Measurements from ENCODE around the gene LPP.

Gene LPP

DNA sequence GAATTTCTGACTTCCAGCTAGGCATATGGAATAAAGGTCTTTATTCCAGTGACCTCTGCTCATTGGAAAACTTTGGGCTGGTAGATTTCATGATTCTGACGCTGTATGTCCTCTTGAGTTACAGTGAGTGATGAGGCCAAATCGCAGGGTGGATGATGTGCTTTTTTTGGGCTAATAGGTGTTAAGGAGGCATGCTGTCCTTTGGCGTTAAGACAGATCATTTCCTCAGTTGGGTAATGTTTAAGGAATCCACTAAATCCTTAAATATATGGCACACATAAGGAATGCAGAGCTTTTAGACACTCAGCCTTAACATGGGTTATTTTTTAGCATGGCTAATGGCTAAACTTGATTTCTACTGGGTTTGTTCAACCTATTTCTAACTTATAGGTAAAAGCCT, 87.9 kb downstream of the LPP start:
- H3K36me3 ChIP-seq (ENCODE audit: control insufficient read depth, insufficient read depth, low read length, severe bottlenecking), result no peaks in the 10 kb centered on the region
- H3K27me3 ChIP-seq (replicated peaks; ENCODE audit: control insufficient read depth, insufficient read depth, low read length), result no peaks in the 10 kb centered on the region
- no peaks in the 10 kb centered on the region for H3K9me3 ChIP-seq (ENCODE audit: control insufficient read depth, low read length)

GRCh38 chr3:188242436-188243123, 88.6 kb downstream of the LPP start:
- no peak for DNase-seq (ENCODE audit: low read depth)
- no peaks in the 10 kb centered on the region for H3K27me3 ChIP-seq (replicated peaks; ENCODE audit: control insufficient read depth, insufficient read depth, low read length)
- no peak overlapping the region for H3K9ac ChIP-seq (ENCODE audit: low read length)
- no peaks in the 10 kb centered on the region for H3K9me3 ChIP-seq (ENCODE audit: control insufficient read depth, low read length)
- H3K4me3 ChIP-seq (ENCODE audit: low read length), result no peak overlapping the region
- no peaks in the 10 kb centered on the region for H3K36me3 ChIP-seq (ENCODE audit: control insufficient read depth, insufficient read depth, low read length, severe bottlenecking)
- peaks cover 28% of the 10 kb centered on the region for H3K4me1 ChIP-seq (ENCODE audit: control insufficient read depth, insufficient read depth, low read length)

More for the DNA sequence above, 87.9 kb downstream of the LPP start:
- Histone ChIP-seq H3K4me3 (ENCODE audit: low read length) (no peak overlapping the region), H3K4me1 (ENCODE audit: control insufficient read depth, insufficient read depth, low read length) (peaks cover 28% of the 10 kb centered on the region), H3K9ac (ENCODE audit: low read length) (no peak overlapping the region)
- peak; percentile 25 for DNase-seq (ENCODE audit: low read depth)

DNA sequence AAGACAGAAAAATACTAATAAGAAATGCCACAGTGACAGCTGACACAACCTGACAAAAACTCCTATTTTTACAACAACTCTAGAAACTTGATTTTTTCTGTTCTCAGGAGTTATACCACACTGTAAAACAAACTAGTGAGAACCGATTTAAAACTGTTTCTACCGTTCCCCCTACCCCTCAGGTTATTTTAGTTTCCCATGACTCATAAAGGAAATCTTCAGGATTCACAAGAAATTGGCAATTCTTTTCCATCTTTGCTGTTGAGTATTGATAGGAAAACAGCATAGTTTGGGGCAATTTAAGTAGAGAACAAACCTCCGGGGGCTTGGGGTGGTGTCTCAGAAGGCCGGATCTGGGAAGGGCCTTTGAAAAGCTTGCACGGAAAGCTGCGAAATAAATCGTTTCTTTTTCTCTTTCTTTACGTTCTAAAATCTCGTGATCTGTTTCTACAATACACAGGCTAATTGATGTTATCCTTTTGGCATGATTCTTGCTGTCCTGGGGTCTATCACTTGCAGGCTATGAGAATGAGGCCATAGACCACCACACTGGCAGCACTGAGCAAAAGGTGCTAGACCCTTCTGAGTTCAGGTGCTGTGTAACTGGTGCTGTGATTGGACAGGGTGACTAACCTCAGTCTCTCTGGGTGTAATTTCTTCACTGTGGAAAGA, 89.3 kb downstream of the LPP start:
- peaks cover 26% of the 10 kb centered on the region for H3K4me1 ChIP-seq (ENCODE audit: control insufficient read depth, insufficient read depth, low read length)
- DNase-seq (ENCODE audit: low read depth), result peak; percentile 23
- H3K27me3 ChIP-seq (replicated peaks; ENCODE audit: control insufficient read depth, insufficient read depth, low read length), result no peaks in the 10 kb centered on the region
- H3K36me3 ChIP-seq (ENCODE audit: control insufficient read depth, insufficient read depth, low read length, severe bottlenecking), result no peaks in the 10 kb centered on the region
- no peak overlapping the region for H3K9ac ChIP-seq (ENCODE audit: low read length)
- H3K4me3 ChIP-seq (ENCODE audit: low read length), result no peak overlapping the region
- H3K9me3 ChIP-seq (ENCODE audit: control insufficient read depth, low read length), result no peaks in the 10 kb centered on the region

GRCh38 chr3:188244395-188244861, 90.5 kb downstream of the LPP start:
- no peak overlapping the region for H3K4me3 ChIP-seq (ENCODE audit: low read length)
- no peaks in the 10 kb centered on the region for H3K27me3 ChIP-seq (replicated peaks; ENCODE audit: control insufficient read depth, insufficient read depth, low read length)
- H3K4me1 ChIP-seq (ENCODE audit: control insufficient read depth, insufficient read depth, low read length), result peaks cover 20% of the 10 kb centered on the region
- H3K9me3 ChIP-seq (ENCODE audit: control insufficient read depth, low read length), result no peaks in the 10 kb centered on the region
- H3K9ac ChIP-seq (ENCODE audit: low read length), result no peak overlapping the region
- peak; percentile 44 for DNase-seq (ENCODE audit: low read depth)
- no peaks in the 10 kb centered on the region for H3K36me3 ChIP-seq (ENCODE audit: control insufficient read depth, insufficient read depth, low read length, severe bottlenecking)

DNA sequence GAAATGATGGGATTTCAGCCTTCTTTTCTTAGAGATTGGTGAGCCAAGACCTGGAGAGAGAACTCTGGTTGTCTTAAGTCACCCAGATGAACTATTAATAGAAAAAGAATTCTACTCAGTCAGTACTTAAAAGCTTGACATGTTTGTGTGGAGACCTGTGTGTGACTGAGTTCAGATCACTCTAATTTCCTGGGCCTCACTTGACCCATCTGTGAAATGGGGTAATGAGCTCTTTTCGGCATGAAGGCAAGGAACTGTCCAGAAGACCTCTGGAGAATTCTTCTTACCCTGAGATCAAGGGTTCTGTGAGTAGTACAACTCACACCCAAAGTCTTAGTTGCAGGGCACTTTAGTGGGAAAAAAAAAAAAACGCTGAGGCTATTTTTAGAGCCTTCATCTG, 92.9 kb downstream of the LPP start:
- no peaks in the 10 kb centered on the region for H3K27me3 ChIP-seq (replicated peaks; ENCODE audit: control insufficient read depth, insufficient read depth, low read length)
- no peak overlapping the region for H3K4me3 ChIP-seq (ENCODE audit: low read length)
- no peak overlapping the region for H3K9ac ChIP-seq (ENCODE audit: low read length)
- DNase-seq (ENCODE audit: low read depth), result no peak
- H3K4me1 ChIP-seq (ENCODE audit: control insufficient read depth, insufficient read depth, low read length), result peaks cover 18% of the 10 kb centered on the region
- H3K36me3 ChIP-seq (ENCODE audit: control insufficient read depth, insufficient read depth, low read length, severe bottlenecking), result no peaks in the 10 kb centered on the region
- no peaks in the 10 kb centered on the region for H3K9me3 ChIP-seq (ENCODE audit: control insufficient read depth, low read length)

DNA sequence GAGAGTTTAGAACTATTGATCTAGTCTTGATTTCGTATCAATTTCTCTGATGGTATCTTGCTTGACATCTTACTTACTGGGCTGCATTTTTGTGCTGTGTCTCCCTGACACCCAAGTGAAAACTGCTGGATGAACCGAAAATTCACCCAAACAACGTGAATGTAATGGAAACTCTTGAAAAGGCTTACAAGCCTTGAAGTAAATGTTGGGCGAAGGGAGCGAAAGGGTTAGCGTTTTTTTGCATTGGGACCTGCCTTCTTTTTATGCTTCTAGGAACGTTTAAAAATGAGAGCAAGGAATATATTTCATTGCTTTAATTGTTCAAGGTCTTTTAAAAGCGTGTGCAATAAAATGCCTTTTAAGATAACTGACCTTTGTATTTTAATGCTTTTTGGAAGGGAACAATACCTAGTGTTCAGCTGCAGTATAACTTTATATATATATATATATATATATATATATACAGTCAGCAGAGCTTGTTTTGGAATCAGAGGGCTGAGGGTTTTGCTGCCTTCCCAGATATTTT, 94.1 kb downstream of the LPP start:
- Histone ChIP-seq H3K4me1 (ENCODE audit: control insufficient read depth, insufficient read depth, low read length) (peaks cover 17% of the 10 kb centered on the region), H3K9me3 (ENCODE audit: control insufficient read depth, low read length) (no peaks in the 10 kb centered on the region), H3K9ac (ENCODE audit: low read length) (no peak overlapping the region), H3K4me3 (ENCODE audit: low read length) (no peak overlapping the region), H3K27me3 (replicated peaks; ENCODE audit: control insufficient read depth, insufficient read depth, low read length) (no peaks in the 10 kb centered on the region), H3K36me3 (ENCODE audit: control insufficient read depth, insufficient read depth, low read length, severe bottlenecking) (no peaks in the 10 kb centered on the region)
- DNase-seq (ENCODE audit: low read depth), result no peak

DNA sequence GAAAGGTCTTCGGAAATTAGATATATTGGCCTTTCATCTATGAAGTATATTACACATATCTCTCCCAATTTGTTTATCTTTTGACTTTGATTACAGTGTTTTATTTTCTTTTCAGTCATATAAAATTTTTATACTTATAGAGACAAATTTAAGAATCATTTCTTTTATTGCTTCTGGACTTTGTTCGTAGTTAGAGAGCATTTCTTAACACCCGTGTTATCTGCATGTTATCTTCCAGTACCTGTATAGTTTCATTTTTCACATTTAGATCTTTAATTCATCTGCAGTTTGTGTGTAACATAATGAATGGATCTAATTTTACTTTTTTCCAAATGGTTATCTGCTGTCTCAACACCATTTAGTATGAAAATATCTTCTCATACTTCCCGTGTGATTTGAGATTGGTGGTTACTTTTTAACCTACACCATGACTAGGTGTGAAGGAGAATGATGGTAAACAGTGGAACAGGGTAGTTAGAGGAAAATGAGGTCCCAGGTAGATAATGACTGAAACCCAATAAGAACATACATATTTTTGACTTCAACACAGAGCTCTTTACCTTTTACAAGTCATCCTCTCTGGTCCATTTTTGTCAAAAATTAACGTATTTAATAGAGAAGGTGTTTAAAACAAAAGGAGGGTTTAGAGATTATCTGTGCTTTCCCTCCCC, 99.3 kb downstream of the LPP start:
- no peak for DNase-seq (ENCODE audit: low read depth)
- Histone ChIP-seq H3K9me3 (ENCODE audit: control insufficient read depth, low read length) (no peaks in the 10 kb centered on the region), H3K9ac (ENCODE audit: low read length) (no peak overlapping the region), H3K4me3 (ENCODE audit: low read length) (no peak overlapping the region), H3K27me3 (replicated peaks; ENCODE audit: control insufficient read depth, insufficient read depth, low read length) (no peaks in the 10 kb centered on the region), H3K4me1 (ENCODE audit: control insufficient read depth, insufficient read depth, low read length) (peaks cover 4% of the 10 kb centered on the region), H3K36me3 (ENCODE audit: control insufficient read depth, insufficient read depth, low read length, severe bottlenecking) (peaks cover 10% of the 10 kb centered on the region)

DNA sequence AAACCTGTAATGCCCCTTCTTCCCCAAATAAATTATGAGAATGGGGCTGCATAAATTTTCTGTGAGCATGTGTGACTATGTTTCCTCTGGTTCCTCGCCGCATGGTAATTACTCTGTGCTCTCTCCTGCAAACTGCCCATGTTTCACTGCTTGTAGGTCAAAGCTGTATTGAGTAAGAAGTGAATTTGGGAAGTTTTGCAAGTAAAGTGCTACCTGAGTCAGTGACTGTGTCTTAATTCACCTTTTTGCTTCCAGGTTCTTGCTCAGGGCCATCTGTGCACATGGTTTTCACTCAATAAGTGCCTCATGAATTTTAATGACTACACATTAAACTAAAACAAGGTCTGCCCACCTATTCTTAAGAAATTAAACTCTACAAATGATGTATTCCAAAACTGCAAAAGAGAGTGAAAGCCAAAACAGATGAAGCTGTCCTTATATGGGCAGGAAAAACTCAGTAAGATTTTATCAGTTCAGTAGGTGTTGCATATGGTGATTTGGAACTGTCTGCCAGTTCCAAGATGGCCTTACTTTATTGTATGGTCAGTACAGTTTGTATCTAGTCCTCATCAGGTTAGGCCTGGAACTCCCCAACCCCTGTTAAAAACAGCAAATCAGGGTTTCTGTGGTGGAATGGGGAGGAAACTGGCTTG, 100.0 kb downstream of the LPP start:
- Histone ChIP-seq H3K9ac (ENCODE audit: low read length) (no peak overlapping the region), H3K4me3 (ENCODE audit: low read length) (no peak overlapping the region)
- DNase-seq (ENCODE audit: low read depth), result no peak

GRCh38 chr3:188254520-188255070, 100.6 kb downstream of the LPP start:
- H3K9ac ChIP-seq (ENCODE audit: low read length), result no peak overlapping the region
- no peaks in the 10 kb centered on the region for H3K9me3 ChIP-seq (ENCODE audit: control insufficient read depth, low read length)
- peaks cover 10% of the 10 kb centered on the region for H3K36me3 ChIP-seq (ENCODE audit: control insufficient read depth, insufficient read depth, low read length, severe bottlenecking)
- no peak overlapping the region for H3K4me3 ChIP-seq (ENCODE audit: low read length)
- no peaks in the 10 kb centered on the region for H3K27me3 ChIP-seq (replicated peaks; ENCODE audit: control insufficient read depth, insufficient read depth, low read length)
- no peak for DNase-seq (ENCODE audit: low read depth)
- H3K4me1 ChIP-seq (ENCODE audit: control insufficient read depth, insufficient read depth, low read length), result peaks cover 9% of the 10 kb centered on the region

More for the DNA sequence above, 100.0 kb downstream of the LPP start:
- H3K27me3 ChIP-seq (replicated peaks; ENCODE audit: control insufficient read depth, insufficient read depth, low read length), result no peaks in the 10 kb centered on the region
- peaks cover 4% of the 10 kb centered on the region for H3K4me1 ChIP-seq (ENCODE audit: control insufficient read depth, insufficient read depth, low read length)
- no peaks in the 10 kb centered on the region for H3K9me3 ChIP-seq (ENCODE audit: control insufficient read depth, low read length)
- peaks cover 10% of the 10 kb centered on the region for H3K36me3 ChIP-seq (ENCODE audit: control insufficient read depth, insufficient read depth, low read length, severe bottlenecking)

- Histone ChIP-seq H3K36me3 (ENCODE audit: control insufficient read depth, insufficient read depth, low read length, severe bottlenecking) (peaks cover 10% of the 10 kb centered on the region), H3K9me3 (ENCODE audit: control insufficient read depth, low read length) (no peaks in the 10 kb centered on the region), H3K9ac (ENCODE audit: low read length) (no peak overlapping the region), H3K4me1 (ENCODE audit: control insufficient read depth, insufficient read depth, low read length) (peaks cover 9% of the 10 kb centered on the region), H3K27me3 (replicated peaks; ENCODE audit: control insufficient read depth, insufficient read depth, low read length) (no peaks in the 10 kb centered on the region), H3K4me3 (ENCODE audit: low read length) (no peak overlapping the region)
- DNase-seq (ENCODE audit: low read depth), result no peak
Measured at GRCh38 chr3:188255190-188255589, 101.2 kb downstream of the LPP start.
